CD4-positive, alpha-beta T cell (primary cell): ENCODE measurements around the gene PRDM16. TPM values are rescaled to one million over a fixed set of nuclear protein-coding genes. Genes with fewer than 3 reads are reported as not detected.

Experiments
- ATAC-seq: fragments of 200-7000 bp; cut with Tn5 transposase; one replicate; pipeline ENCODE4 v1.10.0; 2022; ENCODE audit warnings: mild to moderate bottlenecking; ENCODE audit not compliant: poor library complexity
- CTCF ChIA-PET: fragments of 350-600 bp; sonication (Branson Sonifier 250); formaldehyde crosslinking; loops from one replicate; lab custom pipeline; 2021; ENCODE audit warnings: antibody characterized with exemption, inconsistent platforms; lab: Charles Lee
- POLR2A ChIA-PET: fragments of 350-600 bp; sonication (Branson Sonifier 250); formaldehyde crosslinking; loops from one replicate; lab custom pipeline; 2021; ENCODE audit warnings: antibody characterized with exemption, inconsistent platforms; lab: Charles Lee
- DNase-seq, 14 experiments: peaks; one replicate each; pipeline ENCODE4 v3.0.0-alpha.2; 2013 to 2020; ENCODE audit warnings: mixed read lengths in 2 of 14
- H3K27ac ChIP-seq, 2 donors: one replicate each; pipeline versions ENCODE4 v1.5.1 to v1.7.0; 2013; ENCODE audit warnings: low read length in 2 of 2, low read depth in 1 of 2, mild to moderate bottlenecking in 1 of 2
- H3K27me3 ChIP-seq, 2 experiments: 1 replicate in 1 of 2; 2 replicates in 1 of 2; pipeline versions ENCODE4 v1.6.1 to v1.7.0; 2013; ENCODE audit warnings: low read length in 2 of 2, control low read depth in 1 of 2, mild to moderate bottlenecking in 1 of 2, moderate library complexity in 1 of 2; ENCODE audit not compliant: insufficient read depth in 2 of 2, control insufficient read depth in 1 of 2
- H3K36me3 ChIP-seq: one replicate; pipeline ENCODE4 v1.6.1; 2013; ENCODE audit warnings: low read length, control low read depth; ENCODE audit not compliant: insufficient read depth
- H3K4me1 ChIP-seq: one replicate; pipeline ENCODE4 v1.6.1; 2013; ENCODE audit warnings: low read length, control low read depth; ENCODE audit not compliant: insufficient read depth
- H3K4me3 ChIP-seq: one replicate; pipeline ENCODE4 v1.5.1; 2013; ENCODE audit warnings: mild to moderate bottlenecking, low read length, moderate library complexity
- H3K9me3 ChIP-seq, 2 experiments: 1 replicate in 1 of 2; 2 replicates in 1 of 2; pipeline versions ENCODE4 v1.6.1 to v1.7.0; 2013; ENCODE audit warnings: low read length in 2 of 2, mild to moderate bottlenecking in 2 of 2, control low read depth in 1 of 2, moderate library complexity in 1 of 2; ENCODE audit not compliant: control insufficient read depth in 1 of 2, insufficient read depth in 1 of 2
- H3K27ac Mint-ChIP-seq: one replicate; pipeline ENCODE4 v1.8.0; 2020; ENCODE audit warnings: mixed read lengths
- H3K27me3 Mint-ChIP-seq: one replicate; pipeline ENCODE4 v1.8.0; 2021; ENCODE audit warnings: mixed read lengths
- H3K36me3 Mint-ChIP-seq: one replicate; pipeline ENCODE4 v1.8.0; 2021; ENCODE audit warnings: low read depth, mixed read lengths
- H3K4me1 Mint-ChIP-seq: one replicate; pipeline ENCODE4 v1.8.0; 2021; ENCODE audit warnings: low read depth, mixed read lengths
- H3K4me3 Mint-ChIP-seq: one replicate; pipeline ENCODE4 v1.8.0; 2020; ENCODE audit warnings: mild to moderate bottlenecking, mixed read lengths
- H3K9me3 Mint-ChIP-seq: one replicate; pipeline ENCODE4 v1.8.0; 2020; ENCODE audit warnings: mixed read lengths
- CTCF ChIP-seq: fragments of 200-600 bp; IDR thresholded peaks from one replicate; pipeline ENCODE4 v1.8.0; 2022; ENCODE audit warnings: antibody characterized with exemption, mild to moderate bottlenecking
- intact Hi-C, 2 experiments: fragments of 100-400 bp; cut with DNase I in 1 of 2; cut with micrococcal nuclease in 1 of 2; formaldehyde crosslinking; loops; one replicate each; pipeline versions ENCODE4 v1.15.1 to v1.9.0; 2023 to 2025; cut with DNase I, micrococcal nuclease
- polyA plus RNA-seq, 2 donors: library from polyadenylated mRNA; unstranded; fragments of 120-200 nt; gene quantifications; one replicate each; pipeline ENCODE4 v1.2.1, GENCODE V29; 2013
- total RNA-seq, 174 experiments: library from RNA in 2 of 174; stranded (reverse) in 2 of 174; gene quantifications; one replicate each; pipeline ENCODE4 v1.2.3 and lab custom pipeline; 2021 to 2026

Gene PRDM16
- not detected for total RNA-seq
- not detected for polyA plus RNA-seq (2013, experiment 1 of 2)
- polyA plus RNA-seq (2013, experiment 2 of 2): 0.03 TPM
- total RNA-seq (lab: John Stamatoyannopoulos, UW): 0 to 1.1 (median 0.21) reads per million in 172 experiments

- no peaks in the 10 kb centered on the region for H3K4me1 Mint-ChIP-seq
- no peak within 1 kb of the TSS for H3K27ac Mint-ChIP-seq
- peaks cover 0 to 32% of the 10 kb centered on the region in 2 experiments for H3K9me3 ChIP-seq
- no peak for TF ChIP-seq CTCF
- H3K36me3 Mint-ChIP-seq: no peaks in the 10 kb centered on the region
- ChIA-PET POLR2A (no interaction called here), CTCF (no interaction called here)
- H3K27ac ChIP-seq: no peak within 1 kb of the TSS
- peak; percentile 43 for ATAC-seq
- peaks cover 20% of the 10 kb centered on the region for H3K27me3 Mint-ChIP-seq
- DNase-seq: peak in 2 of 14 experiments; percentile 19 to 25
- H3K4me3 Mint-ChIP-seq: peak within 1 kb of the TSS; percentile 92
- no peaks in the 10 kb centered on the region for H3K9me3 Mint-ChIP-seq
- H3K4me3 ChIP-seq: peak within 1 kb of the TSS; percentile 7
- intact Hi-C loops: no loop called here
- no peaks in the 10 kb centered on the region for H3K36me3 ChIP-seq
- peaks cover 40 to 61% of the 10 kb centered on the region in 2 experiments for H3K27me3 ChIP-seq
- H3K4me1 ChIP-seq: peaks cover 15% of the 10 kb centered on the region
Observed at GRCh38 chr1:3068564-3069431, at the start of gene PRDM16. Gene PRDM16, plus strand, starts transcription at chr1:3069203. Its CDS starts 57 bp downstream, at chr1:3069260.

GRCh38 chr1:3019516-3020051 is 49.4 kb upstream of the PRDM16 start:
- ATAC-seq: no peak
- Mint-ChIP-seq H3K9me3 (no peaks in the 10 kb centered on the region), H3K4me1 (no peaks in the 10 kb centered on the region), H3K4me3 (no peak overlapping the region), H3K27me3 (no peaks in the 10 kb centered on the region), H3K36me3 (no peaks in the 10 kb centered on the region), H3K27ac (no peak overlapping the region)
- ChIA-PET CTCF (no interaction called here), POLR2A (no interaction called here)
- DNase-seq: peak in 1 of 14 experiments; percentile 31
- H3K9me3 ChIP-seq: peaks cover 0 to 16% of the 10 kb centered on the region in 2 experiments
- intact Hi-C loops: no loop called here
- no peak overlapping the region for H3K27ac ChIP-seq
- no peaks in the 10 kb centered on the region for H3K36me3 ChIP-seq
- H3K4me3 ChIP-seq: no peak overlapping the region
- no peaks in the 10 kb centered on the region for H3K4me1 ChIP-seq
- H3K27me3 ChIP-seq: peaks cover 0 to 2% of the 10 kb centered on the region in 2 experiments
- TF ChIP-seq CTCF: no peak

- TF ChIP-seq CTCF: no peak
- Mint-ChIP-seq H3K27ac (no peak overlapping the region), H3K4me3 (no peak overlapping the region), H3K4me1 (no peaks in the 10 kb centered on the region), H3K27me3 (no peaks in the 10 kb centered on the region), H3K9me3 (no peaks in the 10 kb centered on the region), H3K36me3 (no peaks in the 10 kb centered on the region)
- ATAC-seq (no peak), DNase-seq (no peak)
- H3K27ac ChIP-seq: no peak overlapping the region
- H3K4me3 ChIP-seq: no peak overlapping the region
- no peaks in the 10 kb centered on the region for H3K4me1 ChIP-seq
- intact Hi-C loops: no loop called here
- ChIA-PET CTCF (no interaction called here), POLR2A (no interaction called here)
- no peaks in the 10 kb centered on the region for H3K36me3 ChIP-seq
- peaks cover 0 to 16% of the 10 kb centered on the region in 2 experiments for H3K9me3 ChIP-seq
- peaks cover 0 to 2% of the 10 kb centered on the region in 2 experiments for H3K27me3 ChIP-seq
Observed at GRCh38 chr1:3020263-3020909, 48.6 kb upstream of the PRDM16 start.
